Activated T-cell treated with anti-CD3 and anti-CD28 coated beads, Interleukin-2, amount 50 U/mL, for 72 hours (primary cell): Measurements from ENCODE around the gene FOLR3. TPM values are rescaled to one million over a fixed set of nuclear protein-coding genes. Genes with fewer than 3 reads are reported as not detected.

Source experiments
- ATAC-seq, 2 donors: fragments of 150-1000 bp; cut with Tn5 transposase; replicated peaks in 1 of 2; 2 replicates each; pipeline ENCODE4 v1.10.0; 2021; ENCODE audit warnings: moderate library complexity in 2 of 2, mild to moderate bottlenecking in 1 of 2
- DNase-seq, 2 donors: peaks; one replicate each; pipeline ENCODE4 v3.0.0; 2021 to 2022; ENCODE audit warnings: mixed read lengths in 1 of 2
- H3K27ac Mint-ChIP-seq: one replicate; pipeline ENCODE4 v1.8.0; 2022; ENCODE audit warnings: mild to moderate bottlenecking, moderate library complexity, mixed read lengths
- H3K27me3 Mint-ChIP-seq: one replicate; pipeline ENCODE4 v1.8.0; 2022; ENCODE audit warnings: low read depth, mixed read lengths
- H3K36me3 Mint-ChIP-seq, 2 donors: one replicate each; pipeline ENCODE4 v1.8.0; 2022; ENCODE audit warnings: mixed read lengths in 2 of 2, mild to moderate bottlenecking in 1 of 2; ENCODE audit not compliant: insufficient read depth in 2 of 2
- H3K4me1 Mint-ChIP-seq: one replicate; pipeline ENCODE4 v1.8.0; 2022; ENCODE audit warnings: low read depth, mixed read lengths
- H3K4me3 Mint-ChIP-seq, 2 donors: one replicate each; pipeline ENCODE4 v1.8.0; 2022; ENCODE audit warnings: mild to moderate bottlenecking in 2 of 2, mixed read lengths in 2 of 2, moderate library complexity in 2 of 2
- H3K9me3 Mint-ChIP-seq, 2 donors: one replicate each; pipeline ENCODE4 v1.8.0; 2022; ENCODE audit warnings: mixed read lengths in 2 of 2
- total RNA-seq, 2 donors: library from RNA; stranded (reverse); gene quantifications; one replicate each; pipeline ENCODE4 v1.2.3, GENCODE V29; 2022

FOLR3 gene
- total RNA-seq, 2 donors from 2014 or later, result not detected

GRCh38 chr11:72112143-72112977 lies 23.2 kb upstream of the FOLR3 start, which contains the start of gene ANAPC15:
TSS of gene ANAPC15 (minus strand) at chr11:72112695. CDS start at chr11:72111276, 1,419 bp downstream.
- peaks cover 9% of the 10 kb centered on the region for H3K4me1 Mint-ChIP-seq
- ATAC-seq (peak; percentile 90 to 91), DNase-seq (peak; percentile 98 to 99)
- H3K9me3 Mint-ChIP-seq, result peaks cover 0 to 2% of the 10 kb centered on the region in 2 donors
- H3K27ac Mint-ChIP-seq, result peak within 1 kb of the TSS; percentile 95
- H3K36me3 Mint-ChIP-seq, result peaks cover 3 to 5% of the 10 kb centered on the region in 2 donors
- peak within 1 kb of the TSS; percentile 85 to 86 for H3K4me3 Mint-ChIP-seq
- H3K27me3 Mint-ChIP-seq, result no peaks in the 10 kb centered on the region

GRCh38 chr11:72112978-72113808 lies 22.3 kb upstream of the FOLR3 start:
- Mint-ChIP-seq H3K27ac (peak overlapping the region; percentile 95), H3K9me3 (peaks cover 0 to 2% of the 10 kb centered on the region in 2 donors), H3K27me3 (no peaks in the 10 kb centered on the region), H3K4me3 (peak overlapping the region; percentile 85 to 86), H3K36me3 (peaks cover 3% of the 10 kb centered on the region in 2 donors), H3K4me1 (peaks cover 9% of the 10 kb centered on the region)
- no peak for ATAC-seq
- peak in 1 of 2 donors; percentile 14 for DNase-seq

GRCh38 chr11:72114570-72114969 lies 21.0 kb upstream of the FOLR3 start:
- Mint-ChIP-seq H3K4me1 (peaks cover 9% of the 10 kb centered on the region), H3K27me3 (no peaks in the 10 kb centered on the region), H3K27ac (no peak overlapping the region), H3K9me3 (peaks cover 0 to 2% of the 10 kb centered on the region in 2 donors), H3K36me3 (peaks cover 3% of the 10 kb centered on the region in 2 donors), H3K4me3 (no peak overlapping the region)
- ATAC-seq (no peak), DNase-seq (no peak)

- Mint-ChIP-seq H3K9me3 (peaks cover 0 to 2% of the 10 kb centered on the region in 2 donors), H3K27me3 (no peaks in the 10 kb centered on the region), H3K27ac (no peak overlapping the region)
These were observed 19.3 kb upstream of the FOLR3 start for GRCh38 chr11:72116019-72116755.

GRCh38 chr11:72119198-72119597 lies 16.3 kb upstream of the FOLR3 start:
- no peaks in the 10 kb centered on the region for H3K4me1 Mint-ChIP-seq
- ATAC-seq, result no peak
- peaks cover 0 to under 1% of the 10 kb centered on the region in 2 donors for H3K36me3 Mint-ChIP-seq
- H3K9me3 Mint-ChIP-seq, result no peaks in the 10 kb centered on the region
- no peak for DNase-seq
- no peak overlapping the region for H3K4me3 Mint-ChIP-seq
- peaks cover 8% of the 10 kb centered on the region for H3K27me3 Mint-ChIP-seq
- no peak overlapping the region for H3K27ac Mint-ChIP-seq

More at GRCh38 chr11:72116019-72116755, 19.3 kb upstream of the FOLR3 start:
- Mint-ChIP-seq H3K36me3 (peaks cover 1 to 2% of the 10 kb centered on the region in 2 donors), H3K4me1 (peaks cover 9% of the 10 kb centered on the region), H3K4me3 (no peak overlapping the region)
- DNase-seq, result no peak
- no peak for ATAC-seq

GRCh38 chr11:72120930-72121329 lies 14.6 kb upstream of the FOLR3 start:
- no peak overlapping the region for H3K27ac Mint-ChIP-seq
- H3K4me3 Mint-ChIP-seq, result no peak overlapping the region
- ATAC-seq, result no peak
- H3K27me3 Mint-ChIP-seq, result peaks cover 15% of the 10 kb centered on the region
- H3K36me3 Mint-ChIP-seq, result peaks cover 0 to 2% of the 10 kb centered on the region in 2 donors
- DNase-seq, result no peak
- no peaks in the 10 kb centered on the region for H3K9me3 Mint-ChIP-seq
- H3K4me1 Mint-ChIP-seq, result no peaks in the 10 kb centered on the region

- Mint-ChIP-seq H3K4me1 (no peaks in the 10 kb centered on the region), H3K9me3 (peaks cover 1 to 2% of the 10 kb centered on the region in 2 donors), H3K4me3 (no peak overlapping the region), H3K27me3 (peaks cover 15% of the 10 kb centered on the region), H3K36me3 (peaks cover 0 to 6% of the 10 kb centered on the region in 2 donors), H3K27ac (no peak overlapping the region)
- no peak for DNase-seq
- ATAC-seq, result no peak
These were observed 12.9 kb upstream of the FOLR3 start for GRCh38 chr11:72122607-72123006.

- H3K27ac Mint-ChIP-seq, result no peak overlapping the region
- peaks cover 0 to 9% of the 10 kb centered on the region in 2 donors for H3K36me3 Mint-ChIP-seq
- H3K27me3 Mint-ChIP-seq, result peaks cover 15% of the 10 kb centered on the region
- no peak for ATAC-seq
- H3K4me1 Mint-ChIP-seq, result no peaks in the 10 kb centered on the region
- no peak overlapping the region for H3K4me3 Mint-ChIP-seq
- DNase-seq, result no peak
- peaks cover 3 to 4% of the 10 kb centered on the region in 2 donors for H3K9me3 Mint-ChIP-seq
These were observed 12.3 kb upstream of the FOLR3 start for GRCh38 chr11:72123117-72123653.

- DNase-seq (no peak), ATAC-seq (no peak)
- H3K9me3 Mint-ChIP-seq, result peaks cover 8 to 10% of the 10 kb centered on the region in 2 donors
- H3K4me3 Mint-ChIP-seq, result no peak overlapping the region
- H3K4me1 Mint-ChIP-seq, result no peaks in the 10 kb centered on the region
- no peak overlapping the region for H3K27ac Mint-ChIP-seq
- peaks cover 21% of the 10 kb centered on the region for H3K27me3 Mint-ChIP-seq
- H3K36me3 Mint-ChIP-seq, result peaks cover 5 to 16% of the 10 kb centered on the region in 2 donors
These were observed 11.5 kb upstream of the FOLR3 start for GRCh38 chr11:72124046-72124445.

- H3K27ac Mint-ChIP-seq, result no peak overlapping the region
- peaks cover 24% of the 10 kb centered on the region for H3K27me3 Mint-ChIP-seq
- H3K36me3 Mint-ChIP-seq, result peaks cover 10 to 23% of the 10 kb centered on the region in 2 donors
- H3K9me3 Mint-ChIP-seq, result peaks cover 10 to 15% of the 10 kb centered on the region in 2 donors
- H3K4me3 Mint-ChIP-seq, result no peak overlapping the region
- no peak for DNase-seq
- ATAC-seq, result no peak
- H3K4me1 Mint-ChIP-seq, result no peaks in the 10 kb centered on the region
These were observed 9.6 kb upstream of the FOLR3 start for GRCh38 chr11:72125956-72126355.

- Mint-ChIP-seq H3K36me3 (peaks cover 10 to 23% of the 10 kb centered on the region in 2 donors), H3K27ac (no peak overlapping the region), H3K9me3 (peaks cover 10 to 15% of the 10 kb centered on the region in 2 donors), H3K27me3 (peaks cover 25% of the 10 kb centered on the region), H3K4me1 (no peaks in the 10 kb centered on the region), H3K4me3 (no peak overlapping the region)
- ATAC-seq, result no peak
- DNase-seq, result no peak
These were observed 7.6 kb upstream of the FOLR3 start for GRCh38 chr11:72127923-72128322.

GRCh38 chr11:72129381-72129780 lies 6.1 kb upstream of the FOLR3 start:
- no peaks in the 10 kb centered on the region for H3K4me1 Mint-ChIP-seq
- no peak overlapping the region for H3K27ac Mint-ChIP-seq
- peaks cover 10 to 15% of the 10 kb centered on the region in 2 donors for H3K9me3 Mint-ChIP-seq
- no peak overlapping the region for H3K4me3 Mint-ChIP-seq
- DNase-seq, result no peak
- H3K36me3 Mint-ChIP-seq, result peaks cover 10 to 21% of the 10 kb centered on the region in 2 donors
- ATAC-seq, result no peak
- peaks cover 31% of the 10 kb centered on the region for H3K27me3 Mint-ChIP-seq
